CD4-positive, CD25-positive, alpha-beta regulatory T cell (primary cell): Measurements from ENCODE around the gene TESPA1. TPM values are rescaled to one million over a fixed set of nuclear protein-coding genes. Genes with fewer than 3 reads are reported as not detected.

Source experiments
- polyA plus RNA-seq, 4 donors: library from polyadenylated mRNA; unstranded; fragments of 300-500 nt; fragmentation: Illumina TruSeq; gene quantifications; one replicate each; pipeline ENCODE4 v1.2.3, GENCODE V29; 2021
- total RNA-seq: library from RNA; stranded (reverse); gene quantifications from one replicate; pipeline ENCODE4 v1.2.3, GENCODE V29; 2022

The TESPA1 gene
- total and polyA plus RNA-seq, 5 donors from 2014 or later = 78.0 to 121 (median 93.8) TPM

Other genes starting within 250 kb of the TESPA1 start
- not detected for gene MUCL1, start 130.2 kb downstream of the TESPA1 start, total RNA-seq
- gene MUCL1, start 130.2 kb downstream of the TESPA1 start, polyA plus RNA-seq = not detected
- not detected for gene NEUROD4, start 35.2 kb upstream of the TESPA1 start, total RNA-seq
- not detected for gene NEUROD4, start 35.2 kb upstream of the TESPA1 start, polyA plus RNA-seq
- gene OR9K2, start 141.6 kb upstream of the TESPA1 start, total RNA-seq = not detected
- gene OR9K2, start 141.6 kb upstream of the TESPA1 start, polyA plus RNA-seq = not detected
- not detected for gene OR10A7, start 236.3 kb upstream of the TESPA1 start, total RNA-seq
- not detected for gene OR10A7, start 236.3 kb upstream of the TESPA1 start, polyA plus RNA-seq